Urothelium cell line (cell line): ENCODE measurements around the gene ADAMTS12.
"Not testable (repeated sequence)": the region's sequence is repeated elsewhere in the genome, so short reads cannot be mapped to it uniquely, and the experiment has no call there.

ENCODE experiments used
- DNase-seq: peaks from one replicate; pipeline ENCODE4 v3.0.0; 2011; ENCODE audit warnings: low spot score, mixed read lengths
- FAIRE-seq: peaks from 2 replicates; lab custom pipeline; 2011; peaks lifted over from hg19 to GRCh38; lab: Jason Lieb, UNC

ADAMTS12 gene

DNA sequence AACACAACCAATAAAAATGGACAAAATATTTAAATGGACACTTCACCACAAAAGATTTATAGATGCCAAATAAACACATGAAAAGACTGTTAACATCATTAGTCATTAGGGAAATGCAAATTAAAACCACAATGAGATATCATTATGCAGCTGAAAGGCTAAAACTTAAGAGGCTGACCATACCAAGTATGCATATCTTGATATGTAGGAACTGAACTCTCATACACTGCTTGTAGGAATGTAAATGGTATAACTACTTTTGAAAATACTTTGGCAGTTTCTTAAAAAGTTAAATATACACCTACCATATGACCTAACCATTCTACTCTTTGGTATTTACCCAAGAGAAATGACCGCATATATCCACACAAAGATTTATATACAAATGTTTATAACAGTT, 13.6 kb upstream of the ADAMTS12 start:
- FAIRE-seq (no peak), DNase-seq (no peak)

- no peak for FAIRE-seq
- DNase-seq = no peak
Observed at GRCh38 chr5:33903118-33903517, 11.3 kb upstream of the ADAMTS12 start.

GRCh38 chr5:33901156-33901555, 9.4 kb upstream of the ADAMTS12 start:
- no peak for DNase-seq

DNA sequence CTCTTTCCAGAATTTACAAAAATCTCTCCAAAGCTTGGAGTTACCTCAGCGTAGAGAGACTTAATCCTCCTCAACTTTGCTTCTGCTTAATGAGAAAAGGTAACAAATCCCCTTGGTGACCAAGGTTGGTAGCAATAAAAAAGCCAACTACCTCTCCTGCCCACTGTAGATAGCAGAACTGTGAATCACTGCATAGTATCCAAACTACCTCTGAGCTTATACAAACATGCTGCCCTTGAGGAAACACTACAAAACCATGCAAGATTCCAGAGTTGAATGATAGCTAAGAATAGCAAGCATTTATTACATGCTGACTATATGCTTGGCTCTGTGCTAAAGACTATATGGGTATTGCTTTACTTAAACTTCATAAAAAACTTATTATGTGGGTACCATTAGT, 2.8 kb upstream of the ADAMTS12 start:
- FAIRE-seq = no peak
- peak; percentile 55 for DNase-seq

More at GRCh38 chr5:33901156-33901555, 9.4 kb upstream of the ADAMTS12 start:
- FAIRE-seq = no peak

- DNase-seq = peak; percentile 76
- no peak for FAIRE-seq
Observed at GRCh38 chr5:33892620-33893137, 889 bp upstream of the ADAMTS12 start.

DNA sequence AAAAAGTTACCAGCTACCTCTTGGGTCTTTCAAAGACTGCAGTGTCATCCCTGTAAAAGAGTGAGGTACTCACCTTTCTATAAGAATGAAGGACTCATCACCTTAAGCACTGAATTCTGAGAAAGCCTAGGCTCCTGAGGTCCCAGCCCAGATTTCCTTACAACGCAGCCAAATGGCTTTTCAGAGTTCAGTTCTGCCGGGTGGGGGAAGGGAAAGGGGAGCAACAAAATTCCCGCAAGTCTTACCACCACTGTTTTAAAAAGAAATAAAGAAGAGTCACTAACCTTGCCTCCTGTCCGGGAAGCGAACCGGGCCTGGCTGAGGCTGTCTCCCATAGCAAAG, 373 bp downstream of the ADAMTS12 start:
- DNase-seq (no peak), FAIRE-seq (no peak)

DNA sequence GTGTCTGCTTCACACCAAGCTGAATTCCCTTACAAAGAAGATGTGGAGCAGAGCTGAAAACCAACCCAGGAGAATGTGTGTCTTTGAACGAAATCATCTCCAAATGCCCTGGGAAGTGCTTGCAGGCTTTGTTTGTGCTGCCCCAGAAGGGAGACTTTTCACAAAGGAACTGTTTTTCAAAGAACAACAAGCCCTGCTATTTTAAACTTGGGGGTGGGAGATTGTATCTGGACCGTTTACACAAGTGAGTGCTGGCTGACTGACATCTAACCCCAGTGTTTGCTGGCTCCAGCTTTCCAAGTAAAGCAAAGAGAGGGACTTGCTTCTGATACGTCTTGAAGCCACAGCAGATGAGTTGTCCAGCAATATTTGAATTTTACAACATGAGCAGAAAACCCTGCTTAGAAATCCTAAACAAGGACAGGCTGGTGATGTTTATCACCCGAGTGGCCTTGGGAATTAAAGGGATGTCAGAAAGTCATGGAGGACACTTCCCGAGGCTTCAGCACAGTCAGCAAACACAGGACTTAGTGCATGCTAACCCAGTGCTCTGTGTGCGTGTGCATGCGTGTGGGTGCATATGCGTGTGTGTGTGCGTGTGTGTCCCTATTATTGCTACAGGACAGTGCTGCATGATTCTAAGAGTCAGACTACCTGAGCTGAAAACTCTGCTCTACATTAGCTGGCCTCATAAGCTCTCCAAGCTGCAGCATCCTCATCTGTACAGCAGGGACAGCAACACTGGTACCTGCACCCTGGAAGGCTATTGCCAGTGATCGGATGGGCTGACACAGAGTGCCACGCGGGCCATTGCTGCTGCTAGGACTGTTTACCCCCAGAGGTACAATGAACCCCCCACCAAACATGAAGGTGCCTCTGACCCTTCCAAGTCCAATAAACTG, 1.4 kb downstream of the ADAMTS12 start:
- DNase-seq (peak; percentile 82), FAIRE-seq (peak; percentile 74)

DNA sequence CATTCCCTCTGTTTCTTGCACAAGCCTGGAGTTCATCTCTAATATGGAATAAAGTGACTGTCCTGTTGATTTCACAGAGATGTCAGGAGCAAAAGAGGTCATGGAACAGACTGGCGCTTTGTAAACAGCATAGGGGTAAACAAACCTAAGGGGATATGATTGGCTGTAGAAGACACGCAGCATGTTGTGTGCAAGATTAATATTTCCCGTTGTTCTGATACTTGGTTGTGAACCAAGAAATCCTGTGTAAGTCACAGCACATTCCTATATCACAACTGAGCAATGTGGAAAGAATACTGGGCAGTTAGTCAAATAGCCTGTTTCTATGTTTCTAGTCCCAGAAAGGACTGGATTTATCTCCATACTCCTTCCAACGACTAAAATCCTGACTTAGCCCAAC, 3.2 kb downstream of the ADAMTS12 start:
- peak; percentile 9 for FAIRE-seq
- DNase-seq = no peak

GRCh38 chr5:33887268-33887667, 4.5 kb downstream of the ADAMTS12 start:
- FAIRE-seq = no peak
- DNase-seq = no peak

GRCh38 chr5:33886283-33886682, 5.5 kb downstream of the ADAMTS12 start:
- FAIRE-seq = no peak
- no peak for DNase-seq

- DNase-seq (no peak), FAIRE-seq (no peak)
Observed at GRCh38 chr5:33885679-33886078, 6.1 kb downstream of the ADAMTS12 start.

DNA sequence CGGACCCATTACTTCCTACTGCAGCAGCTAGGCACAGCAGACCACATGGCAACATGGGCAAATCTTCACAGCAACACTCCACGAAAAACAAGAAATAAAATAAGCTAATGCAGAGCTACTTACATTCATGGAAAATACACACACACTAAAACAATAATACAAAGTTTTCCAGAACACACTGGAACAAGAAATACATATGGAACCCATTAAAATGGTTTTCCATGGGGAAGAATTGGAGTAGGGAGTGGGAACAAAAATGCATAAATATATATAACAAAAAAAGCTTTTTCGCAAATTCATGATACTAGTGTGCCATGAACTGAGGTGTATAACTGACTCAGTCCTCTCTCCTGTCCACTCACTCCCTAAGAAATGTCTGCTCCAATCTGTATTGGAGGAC, 8.3 kb downstream of the ADAMTS12 start:
- DNase-seq (no peak), FAIRE-seq (no peak)

GRCh38 chr5:33880319-33880718, 11.5 kb downstream of the ADAMTS12 start:
- FAIRE-seq (no peak), DNase-seq (no peak)

DNA sequence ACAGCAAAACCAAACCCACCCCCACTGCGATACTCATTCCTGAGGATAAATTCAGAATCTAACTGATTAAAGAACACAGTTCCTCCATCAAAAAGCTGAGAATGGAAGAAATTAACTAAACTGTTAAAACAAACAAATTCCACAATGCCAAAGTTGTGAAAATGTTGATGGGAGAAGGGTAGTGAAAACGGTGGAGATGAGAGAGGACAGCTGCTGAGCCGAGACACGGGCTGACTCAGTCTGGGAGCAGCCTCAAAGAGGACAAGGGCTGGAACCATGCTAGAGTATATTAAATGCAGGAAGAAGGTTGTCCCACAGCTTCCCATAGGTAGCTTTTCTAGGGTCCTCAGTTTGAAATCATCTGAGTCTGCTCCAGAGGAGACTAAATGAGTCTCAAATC, 14.3 kb downstream of the ADAMTS12 start:
- no peak for DNase-seq
- FAIRE-seq = no peak

GRCh38 chr5:33867241-33867640, 24.5 kb downstream of the ADAMTS12 start:
- DNase-seq (no peak), FAIRE-seq (no peak)

GRCh38 chr5:33859177-33859576, 32.6 kb downstream of the ADAMTS12 start:
- not testable (repeated sequence) for DNase-seq, FAIRE-seq

GRCh38 chr5:33857037-33857436, 34.8 kb downstream of the ADAMTS12 start:
- DNase-seq (no peak), FAIRE-seq (no peak)

GRCh38 chr5:33855396-33855795, 36.4 kb downstream of the ADAMTS12 start:
- no peak for DNase-seq
- no peak for FAIRE-seq

GRCh38 chr5:33854733-33855151, 37.0 kb downstream of the ADAMTS12 start:
- DNase-seq (no peak), FAIRE-seq (no peak)

GRCh38 chr5:33852837-33853236, 39.0 kb downstream of the ADAMTS12 start:
- no peak for FAIRE-seq
- no peak for DNase-seq

DNA sequence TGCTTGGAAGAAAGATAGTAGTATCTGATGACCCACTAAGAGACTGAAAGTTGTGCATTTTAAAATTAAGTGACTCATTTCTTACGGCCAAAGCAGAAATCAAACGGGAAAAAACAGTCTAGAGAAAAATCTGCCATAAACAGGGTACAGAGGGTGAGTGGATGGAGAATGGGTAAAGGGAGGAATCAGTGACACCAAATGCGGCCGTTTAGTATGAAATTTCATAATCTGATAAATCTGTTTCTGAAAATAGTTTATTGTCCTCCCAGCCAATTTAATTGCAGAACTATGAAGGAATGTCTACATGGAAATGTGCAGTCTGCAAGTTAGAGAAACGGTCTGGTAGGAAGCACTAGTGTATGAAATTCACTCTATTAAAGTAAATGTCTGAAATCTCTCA, 39.5 kb downstream of the ADAMTS12 start:
- DNase-seq (no peak), FAIRE-seq (no peak)

GRCh38 chr5:33850100-33850594, 41.6 kb downstream of the ADAMTS12 start:
- peak; percentile 81 for DNase-seq
- FAIRE-seq = peak; percentile 92
